Keratinocyte (primary cell): ENCODE measurements around the gene ARNT2. TPM values are rescaled to one million over a fixed set of nuclear protein-coding genes. Genes with fewer than 3 reads are reported as not detected.

ENCODE experiments used
- DNase-seq: peaks from one replicate; pipeline ENCODE4 v3.0.0-alpha.2; 2011; ENCODE audit warnings: low read depth, missing footprints, low spot score
- FAIRE-seq: peaks from 2 replicates; lab custom pipeline; 2011; peaks lifted over from hg19 to GRCh38; lab: Jason Lieb, UNC
- H2AFZ ChIP-seq: 2 replicates; pipeline ENCODE4 v1.6.0; 2012; ENCODE audit warnings: low read length, control low read depth, inconsistent platforms; ENCODE audit not compliant: control insufficient read depth
- H3K27ac ChIP-seq: 2 replicates; pipeline ENCODE4 v1.5.1; 2011; ENCODE audit warnings: low read length; ENCODE audit not compliant: control insufficient read depth, insufficient read depth
- H3K27me3 ChIP-seq: 3 replicates; pipeline ENCODE4 v1.6.0; 2011; ENCODE audit warnings: low read length; ENCODE audit not compliant: control insufficient read depth, insufficient read depth; ENCODE audit errors: extremely low read depth
- H3K36me3 ChIP-seq, 2 experiments: 2 replicates in 1 of 2; 3 replicates in 1 of 2; pipeline ENCODE4 v1.5.1; 2011; ENCODE audit warnings: low read length in 2 of 2, mild to moderate bottlenecking in 1 of 2; ENCODE audit not compliant: control insufficient read depth in 2 of 2, insufficient read depth in 2 of 2; ENCODE audit errors: extremely low read depth in 1 of 2
- H3K4me1 ChIP-seq: 3 replicates; pipeline ENCODE4 v1.5.1; 2011; ENCODE audit warnings: low read length; ENCODE audit not compliant: control insufficient read depth, insufficient read depth; ENCODE audit errors: extremely low read depth
- H3K4me2 ChIP-seq: 3 replicates; pipeline ENCODE4 v1.6.0; 2011; ENCODE audit warnings: low read depth, low read length; ENCODE audit not compliant: control insufficient read depth, insufficient read depth; ENCODE audit errors: extremely low read depth
- H3K4me3 ChIP-seq, 3 experiments: fragments of 200-600 bp in 1 of 3; sonication (generic) in 1 of 3; 2 replicates in 2 of 3; 3 replicates in 1 of 3; pipeline ENCODE4 v1.5.1; 2011 to 2016; ENCODE audit warnings: low read length in 3 of 3, mild to moderate bottlenecking in 3 of 3, control low read depth in 2 of 3, inconsistent platforms in 1 of 3, low read depth in 1 of 3, mixed read lengths in 1 of 3, mixed run types in 1 of 3, moderate library complexity in 1 of 3; ENCODE audit not compliant: control insufficient read depth in 2 of 3, insufficient read depth in 2 of 3; ENCODE audit errors: extremely low read depth in 1 of 3
- H3K79me2 ChIP-seq: 2 replicates; pipeline ENCODE4 v1.6.0; 2012; ENCODE audit warnings: low read length; ENCODE audit not compliant: control insufficient read depth, insufficient read depth
- H3K9ac ChIP-seq: 3 replicates; pipeline ENCODE4 v1.6.0; 2011; ENCODE audit warnings: low read length; ENCODE audit not compliant: control insufficient read depth, insufficient read depth; ENCODE audit errors: extremely low read depth
- H3K9me1 ChIP-seq: 3 replicates; pipeline ENCODE4 v1.6.0; 2011; ENCODE audit warnings: low read length; ENCODE audit not compliant: control insufficient read depth, insufficient read depth; ENCODE audit errors: extremely low read depth
- H3K9me3 ChIP-seq: 2 replicates; pipeline ENCODE4 v1.5.1; 2012; ENCODE audit warnings: low read depth, low read length; ENCODE audit not compliant: control insufficient read depth
- H4K20me1 ChIP-seq: 3 replicates; pipeline ENCODE4 v1.6.0; 2011; ENCODE audit warnings: low read length; ENCODE audit not compliant: control insufficient read depth, insufficient read depth; ENCODE audit errors: extremely low read depth
- CTCF ChIP-seq, 3 experiments: IDR thresholded peaks in 1 of 3; conservative IDR thresholded peaks in 1 of 3; optimal IDR thresholded peaks in 1 of 3; 2 replicates in 2 of 3; 3 replicates in 1 of 3; pipeline versions ENCODE3 to v1.5.1; 2011; ENCODE audit warnings: low read length in 3 of 3, mild to moderate bottlenecking in 3 of 3, moderate library complexity in 2 of 3, control low read depth in 1 of 3, inconsistent platforms in 1 of 3; ENCODE audit not compliant: insufficient read depth in 2 of 3; ENCODE audit errors: extremely low read depth in 1 of 3
- EZH2 ChIP-seq: IDR thresholded peaks from one replicate; pipeline ENCODE4 v1.6.1; 2012; ENCODE audit warnings: inconsistent platforms, mild to moderate bottlenecking, low read length, moderate library complexity
- dilution Hi-C: fragments of 300-500 bp; cut with MboI; formaldehyde crosslinking; loops from one replicate; pipeline ENCODE4 v1.7.0; 2020; ENCODE audit warnings: low sequenced_read_pairs; ENCODE audit not compliant: extremely low pct_ligation_motif_present
- polyA plus RNA-seq, 5 experiments: library from polyadenylated mRNA; depleted of rRNA in 3 of 5; stranded (reverse) in 3 of 5; stranded (forward) in 1 of 5; unstranded in 1 of 5; fragments of >200 nt; gene quantifications; 1 replicate in 1 of 5; 2 replicates in 3 of 5; 3 replicates in 1 of 5; pipeline versions ENCODE4 v1.2.1 to v1.2.3, GENCODE V29; 2011 to 2012; ENCODE audit warnings: missing spikeins in 2 of 5, low read depth in 1 of 5, low replicate concordance in 1 of 5

The ARNT2 gene
- polyA plus RNA-seq, 1 donor (not counting 4 experiments of a cell fraction or from before 2014, with no cell fraction given), result 0.16 TPM

DNA sequence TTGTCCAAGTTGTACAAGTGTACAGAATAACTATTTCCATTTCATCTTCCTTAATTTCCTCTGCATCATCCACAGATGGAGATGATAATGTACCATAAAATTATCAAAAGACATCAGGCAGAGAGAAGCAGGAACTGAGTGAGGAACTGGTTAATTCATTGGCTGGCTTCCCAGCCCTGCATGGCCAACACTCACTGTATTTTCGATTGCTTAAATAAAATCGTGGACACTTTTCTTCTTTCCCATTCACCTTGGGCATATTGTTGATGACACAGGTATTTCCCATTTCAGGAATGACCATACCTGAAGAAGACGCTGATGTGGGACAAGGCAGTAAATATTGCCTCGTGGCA lies 146.7 kb downstream of the ARNT2 start:
- no peak for TF ChIP-seq CTCF (optimal IDR thresholded peaks at IDR 0.05 in 1 of 3, IDR thresholded peaks at IDR 0.05 in 1 of 3, conservative IDR thresholded peaks at IDR 0.05 in 1 of 3; ENCODE audit: extremely low read depth in 1 of 3, insufficient read depth in 2 of 3, low read length in 3 of 3)
- no peak for TF ChIP-seq EZH2
- dilution Hi-C loops, result no loop called here
- Histone ChIP-seq H3K4me1 (peaks cover 24% of the 10 kb centered on the region), H3K27me3 (no peaks in the 10 kb centered on the region), H3K27ac (peak overlapping the region; percentile 36), H3K9me1 (no peaks in the 10 kb centered on the region), H3K79me2 (no peaks in the 10 kb centered on the region), H2AFZ (no peak overlapping the region), H4K20me1 (no peaks in the 10 kb centered on the region), H3K9me3 (no peaks in the 10 kb centered on the region), H3K4me2 (peak overlapping the region; percentile 77), H3K36me3 (no peaks in the 10 kb centered on the region), H3K9ac (no peak overlapping the region), H3K4me3 (peak overlapping the region in 1 of 3 experiments; percentile 46)
- FAIRE-seq (peak; percentile 48), DNase-seq (no peak)

GRCh38 chr15:80551348-80551747 lies 147.2 kb downstream of the ARNT2 start:
- TF ChIP-seq CTCF (optimal IDR thresholded peaks at IDR 0.05 in 1 of 3, IDR thresholded peaks at IDR 0.05 in 1 of 3, conservative IDR thresholded peaks at IDR 0.05 in 1 of 3; ENCODE audit: extremely low read depth in 1 of 3, insufficient read depth in 2 of 3, low read length in 3 of 3) (no peak), EZH2 (no peak)
- no peak overlapping the region for H3K9ac ChIP-seq
- FAIRE-seq, result no peak
- H3K4me1 ChIP-seq, result peaks cover 24% of the 10 kb centered on the region
- H3K9me3 ChIP-seq, result no peaks in the 10 kb centered on the region
- peak overlapping the region; percentile 77 for H3K4me2 ChIP-seq
- no peak overlapping the region for H2AFZ ChIP-seq
- H4K20me1 ChIP-seq, result no peaks in the 10 kb centered on the region
- H3K79me2 ChIP-seq, result no peaks in the 10 kb centered on the region
- no peaks in the 10 kb centered on the region for H3K9me1 ChIP-seq
- dilution Hi-C loops, result no loop called here
- H3K4me3 ChIP-seq, result no peak overlapping the region
- no peak for DNase-seq
- no peak overlapping the region for H3K27ac ChIP-seq
- H3K36me3 ChIP-seq, result no peaks in the 10 kb centered on the region
- H3K27me3 ChIP-seq, result no peaks in the 10 kb centered on the region
